K562 (cell line): ENCODE results near the gene NRG2. TPM values are rescaled to one million over a fixed set of nuclear protein-coding genes. Genes with fewer than 3 reads are reported as not detected.

Source experiments
- ATF7 ChIP-seq: fragments of 450-650 bp; IDR thresholded peaks from 2 replicates; pipeline ENCODE4 v1.7.1; 2014; ENCODE audit warnings: mild to moderate bottlenecking, moderate library complexity
- C11orf30 ChIP-seq: fragments of 450-650 bp; IDR thresholded peaks from 2 replicates; pipeline ENCODE4 v1.6.1; 2016; ENCODE audit warnings: low read depth, mild to moderate bottlenecking
- CBFA2T2 ChIP-seq: fragments of 450-650 bp; conservative IDR thresholded peaks from 2 replicates; pipeline ENCODE4 v1.6.1; 2017; ENCODE audit warnings: mild to moderate bottlenecking
- KLF10 ChIP-seq: fragments of 250-450 bp; sonication (Bioruptor Pico); IDR thresholded peaks from 2 replicates; pipeline ENCODE4 v1.6.1; 2021; ENCODE audit warnings: matching md5 sums
- NFYB ChIP-seq: IDR thresholded peaks from 2 replicates; pipeline ENCODE4 v1.6.1; 2011; ENCODE audit warnings: mild to moderate bottlenecking, moderate library complexity; ENCODE audit not compliant: insufficient read length; ENCODE audit errors: extremely low read depth
- POU5F1 ChIP-seq: fragments of 150-350 bp; IDR thresholded peaks from 2 replicates; pipeline ENCODE4 v1.6.1; 2014; ENCODE audit warnings: borderline replicate concordance, low read length, low read depth, mild to moderate bottlenecking; ENCODE audit not compliant: partially characterized antibody
- RBBP5 ChIP-seq: fragments of 200-600 bp; sonication (generic); IDR thresholded peaks from 2 replicates; pipeline ENCODE4 v1.6.1; 2012; ENCODE audit warnings: borderline replicate concordance, mild to moderate bottlenecking, low read length, control low read depth, inconsistent platforms; ENCODE audit not compliant: insufficient read depth, poor library complexity, severe bottlenecking
- RBM17 ChIP-seq: fragments of 200-400 bp; formaldehyde crosslinking; IDR thresholded peaks from 2 replicates; pipeline ENCODE4 v1.6.1; 2017; ENCODE audit warnings: low read depth, mild to moderate bottlenecking, low read length, borderline replicate concordance
- SIX5 ChIP-seq, 2 experiments: IDR thresholded peaks; 2 replicates each; pipeline ENCODE4 v1.6.1; 2011; ENCODE audit warnings: low read length in 2 of 2, borderline replicate concordance in 1 of 2, low read depth in 1 of 2, mild to moderate bottlenecking in 1 of 2, moderate library complexity in 1 of 2; ENCODE audit not compliant: insufficient read depth in 1 of 2
- SMAD4 ChIP-seq: fragments of 250-450 bp; sonication (Bioruptor Pico); conservative IDR thresholded peaks from 2 replicates; pipeline ENCODE4 v1.8.0; 2021; ENCODE audit warnings: inconsistent platforms, mild to moderate bottlenecking, moderate library complexity
- TCF7 ChIP-seq: sonication (generic); IDR thresholded peaks from 2 replicates; pipeline ENCODE4 v1.6.1; 2016; ENCODE audit warnings: antibody characterized with exemption, borderline replicate concordance
- TOE1 ChIP-seq, 2 experiments: fragments of 450-650 bp in 1 of 2; sonication (generic) in 1 of 2; formaldehyde crosslinking in 1 of 2; IDR thresholded peaks; 2 replicates each; pipeline versions ENCODE4 v1.7.1 to v1.8.0; 2016 to 2022; ENCODE audit warnings: borderline replicate concordance in 2 of 2, mild to moderate bottlenecking in 2 of 2, antibody characterized with exemption in 1 of 2, inconsistent platforms in 1 of 2, low read depth in 1 of 2, missing genetic modification reagents in 1 of 2, moderate library complexity in 1 of 2
- TSC22D4 ChIP-seq: fragments of 450-650 bp; IDR thresholded peaks from 2 replicates; pipeline ENCODE4 v1.6.1; 2016; ENCODE audit warnings: missing genetic modification characterization, missing biosample characterization, control low read depth
- ZBTB8A ChIP-seq: fragments of 450-650 bp; IDR thresholded peaks from 2 replicates; pipeline ENCODE4 v1.6.1; 2018; ENCODE audit warnings: mild to moderate bottlenecking, moderate library complexity; ENCODE audit not compliant: partially characterized antibody
- ZNF134 ChIP-seq: fragments of 250-450 bp; sonication (Bioruptor Pico); conservative IDR thresholded peaks from 2 replicates; pipeline ENCODE4 v1.4.0; 2020
- ZNF316 ChIP-seq: fragments of 450-650 bp; IDR thresholded peaks from 2 replicates; pipeline ENCODE4 v1.6.1; 2016
- polyA plus RNA-seq, 8 experiments: library from polyadenylated mRNA; depleted of rRNA in 4 of 8; stranded (reverse) in 5 of 8; unstranded in 3 of 8; fragments of >200 nt; fragmentation: Nextera tagmentation in 2 of 8; fragmentation: Illumina TruSeq in 1 of 8; extraction: Ambion mirVana in 2 of 8; extraction: Trizol in 1 of 8; gene quantifications; 2 replicates each; pipeline versions ENCODE4 v1.2.1 to v1.2.3, GENCODE V29; 2011 to 2014; ENCODE audit warnings: inconsistent platforms in 1 of 8, missing spikeins in 1 of 8
- total RNA-seq, 7 experiments: library from RNA; depleted of rRNA in 6 of 7; stranded (reverse); fragments of >200 nt in 6 of 7; fragmentation: Illumina TruSeq in 2 of 7; extraction: Trizol in 2 of 7; gene quantifications; 2 replicates each; pipeline versions ENCODE4 v1.2.1 to v1.2.3, GENCODE V29; 2011 to 2021; ENCODE audit warnings: low replicate concordance in 1 of 7
- TF ChIP-seq, protein P1 (sequence below): sonication (generic); formaldehyde crosslinking; IDR thresholded peaks from 2 replicates; pipeline ENCODE4 v1.8.0; 2022; ENCODE audit warnings: mild to moderate bottlenecking, low read depth, missing genetic modification reagents
- TF ChIP-seq, protein P2 (sequence below): fragments of 250-450 bp; sonication (Bioruptor Pico); IDR thresholded peaks from 2 replicates; pipeline ENCODE4 v1.8.0; 2021; ENCODE audit warnings: borderline replicate concordance, mild to moderate bottlenecking, moderate library complexity; ENCODE audit not compliant: poor library complexity, severe bottlenecking
- TF ChIP-seq, protein P3 (sequence below): fragments of 250-450 bp; sonication (Bioruptor Pico); IDR thresholded peaks from 2 replicates; pipeline ENCODE4 v1.4.0; 2020; ENCODE audit warnings: borderline replicate concordance
- TF ChIP-seq, protein P4 (sequence below): IDR thresholded peaks from 2 replicates; pipeline ENCODE4 v1.6.1; 2011; ENCODE audit warnings: borderline replicate concordance, low read depth, mild to moderate bottlenecking, moderate library complexity, low read length; ENCODE audit not compliant: insufficient read depth, poor library complexity, severe bottlenecking
- TF ChIP-seq, protein P5 (sequence below): fragments of 250-450 bp; sonication (Bioruptor Pico); IDR thresholded peaks from 2 replicates; pipeline ENCODE4 v1.8.0; 2022; ENCODE audit warnings: inconsistent platforms

The NRG2 gene
- total and polyA plus RNA-seq, 9 of the 15 experiments (the other 6 are each of a cell fraction or from before 2014, with no cell fraction given) = not detected

DNA sequence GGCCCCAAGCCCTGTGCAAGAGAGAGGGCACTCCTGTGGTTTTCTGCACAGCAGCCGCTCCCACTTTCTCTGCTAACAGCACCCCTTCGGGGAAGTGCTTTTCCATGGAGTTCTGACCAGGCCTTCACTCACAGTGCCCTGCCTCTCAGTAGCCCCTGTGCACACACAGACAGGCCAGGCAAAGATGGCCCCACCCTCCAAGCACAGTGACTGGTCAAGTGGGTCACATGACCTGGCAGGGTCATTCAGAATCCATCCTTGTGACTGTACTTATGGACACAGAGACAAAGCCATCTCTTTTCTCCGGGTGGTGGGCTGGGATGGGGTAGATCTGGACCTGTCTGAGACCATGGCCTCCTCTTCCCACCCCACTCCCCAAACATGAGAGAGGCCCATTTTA is 165.0 kb downstream of the NRG2 start (continued):
- TF ChIP-seq NFYB (peak; percentile 70), SIX5 (IDR thresholded peaks at IDR 0.05; ENCODE audit: borderline replicate concordance in 1 of 2, insufficient read depth in 1 of 2, low read depth in 1 of 2, low read length in 2 of 2) (no peak), C11orf30 (no peak), TSC22D4 (tag) (no peak), RBM17 (no peak), KLF10 (CRISPR knock-in tag) (no peak), ZNF316 (no peak), RBBP5 (no peak), TOE1 (IDR thresholded peaks at IDR 0.05; ENCODE audit: borderline replicate concordance) (peak; percentile 95), TOE1 (CRISPR knock-in tag; IDR thresholded peaks at IDR 0.05; ENCODE audit: borderline replicate concordance, low read depth) (no peak), CBFA2T2 (peak; percentile 48), TCF7 (no peak), SMAD4 (CRISPR knock-in tag) (no peak), ZNF134 (CRISPR knock-in tag) (no peak), ZBTB8A (no peak), POU5F1 (no peak), ATF7 (no peak)
- TF ChIP-seq, protein P1, sequence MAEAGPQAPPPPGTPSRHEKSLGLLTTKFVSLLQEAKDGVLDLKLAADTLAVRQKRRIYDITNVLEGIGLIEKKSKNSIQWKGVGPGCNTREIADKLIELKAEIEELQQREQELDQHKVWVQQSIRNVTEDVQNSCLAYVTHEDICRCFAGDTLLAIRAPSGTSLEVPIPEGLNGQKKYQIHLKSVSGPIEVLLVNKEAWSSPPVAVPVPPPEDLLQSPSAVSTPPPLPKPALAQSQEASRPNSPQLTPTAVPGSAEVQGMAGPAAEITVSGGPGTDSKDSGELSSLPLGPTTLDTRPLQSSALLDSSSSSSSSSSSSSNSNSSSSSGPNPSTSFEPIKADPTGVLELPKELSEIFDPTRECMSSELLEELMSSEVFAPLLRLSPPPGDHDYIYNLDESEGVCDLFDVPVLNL (CRISPR knock-in tag) = no peak
- TF ChIP-seq, protein P2, sequence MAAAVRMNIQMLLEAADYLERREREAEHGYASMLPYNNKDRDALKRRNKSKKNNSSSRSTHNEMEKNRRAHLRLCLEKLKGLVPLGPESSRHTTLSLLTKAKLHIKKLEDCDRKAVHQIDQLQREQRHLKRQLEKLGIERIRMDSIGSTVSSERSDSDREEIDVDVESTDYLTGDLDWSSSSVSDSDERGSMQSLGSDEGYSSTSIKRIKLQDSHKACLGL (CRISPR knock-in tag) = no peak
- TF ChIP-seq, protein P3, sequence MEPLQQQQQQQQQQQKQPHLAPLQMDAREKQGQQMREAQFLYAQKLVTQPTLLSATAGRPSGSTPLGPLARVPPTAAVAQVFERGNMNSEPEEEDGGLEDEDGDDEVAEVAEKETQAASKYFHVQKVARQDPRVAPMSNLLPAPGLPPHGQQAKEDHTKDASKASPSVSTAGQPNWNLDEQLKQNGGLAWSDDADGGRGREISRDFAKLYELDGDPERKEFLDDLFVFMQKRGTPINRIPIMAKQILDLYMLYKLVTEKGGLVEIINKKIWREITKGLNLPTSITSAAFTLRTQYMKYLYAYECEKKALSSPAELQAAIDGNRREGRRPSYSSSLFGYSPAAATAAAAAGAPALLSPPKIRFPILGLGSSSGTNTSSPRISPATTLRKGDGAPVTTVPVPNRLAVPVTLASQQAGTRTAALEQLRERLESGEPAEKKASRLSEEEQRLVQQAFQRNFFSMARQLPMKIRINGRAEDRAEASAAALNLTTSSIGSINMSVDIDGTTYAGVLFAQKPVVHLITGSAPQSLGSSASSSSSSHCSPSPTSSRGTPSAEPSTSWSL (CRISPR knock-in tag) = peak; percentile 5; the same call in 1 of the 2 replicates
- TF ChIP-seq, protein P4, sequence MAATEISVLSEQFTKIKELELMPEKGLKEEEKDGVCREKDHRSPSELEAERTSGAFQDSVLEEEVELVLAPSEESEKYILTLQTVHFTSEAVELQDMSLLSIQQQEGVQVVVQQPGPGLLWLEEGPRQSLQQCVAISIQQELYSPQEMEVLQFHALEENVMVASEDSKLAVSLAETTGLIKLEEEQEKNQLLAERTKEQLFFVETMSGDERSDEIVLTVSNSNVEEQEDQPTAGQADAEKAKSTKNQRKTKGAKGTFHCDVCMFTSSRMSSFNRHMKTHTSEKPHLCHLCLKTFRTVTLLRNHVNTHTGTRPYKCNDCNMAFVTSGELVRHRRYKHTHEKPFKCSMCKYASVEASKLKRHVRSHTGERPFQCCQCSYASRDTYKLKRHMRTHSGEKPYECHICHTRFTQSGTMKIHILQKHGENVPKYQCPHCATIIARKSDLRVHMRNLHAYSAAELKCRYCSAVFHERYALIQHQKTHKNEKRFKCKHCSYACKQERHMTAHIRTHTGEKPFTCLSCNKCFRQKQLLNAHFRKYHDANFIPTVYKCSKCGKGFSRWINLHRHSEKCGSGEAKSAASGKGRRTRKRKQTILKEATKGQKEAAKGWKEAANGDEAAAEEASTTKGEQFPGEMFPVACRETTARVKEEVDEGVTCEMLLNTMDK = no peak
- TF ChIP-seq, protein P5, sequence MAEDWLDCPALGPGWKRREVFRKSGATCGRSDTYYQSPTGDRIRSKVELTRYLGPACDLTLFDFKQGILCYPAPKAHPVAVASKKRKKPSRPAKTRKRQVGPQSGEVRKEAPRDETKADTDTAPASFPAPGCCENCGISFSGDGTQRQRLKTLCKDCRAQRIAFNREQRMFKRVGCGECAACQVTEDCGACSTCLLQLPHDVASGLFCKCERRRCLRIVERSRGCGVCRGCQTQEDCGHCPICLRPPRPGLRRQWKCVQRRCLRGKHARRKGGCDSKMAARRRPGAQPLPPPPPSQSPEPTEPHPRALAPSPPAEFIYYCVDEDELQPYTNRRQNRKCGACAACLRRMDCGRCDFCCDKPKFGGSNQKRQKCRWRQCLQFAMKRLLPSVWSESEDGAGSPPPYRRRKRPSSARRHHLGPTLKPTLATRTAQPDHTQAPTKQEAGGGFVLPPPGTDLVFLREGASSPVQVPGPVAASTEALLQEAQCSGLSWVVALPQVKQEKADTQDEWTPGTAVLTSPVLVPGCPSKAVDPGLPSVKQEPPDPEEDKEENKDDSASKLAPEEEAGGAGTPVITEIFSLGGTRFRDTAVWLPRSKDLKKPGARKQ (CRISPR knock-in tag) = no peak
